ENCODE measurements around the gene QRICH2.
"Not testable (repeated sequence)": the region's sequence is repeated elsewhere in the genome, so short reads cannot be mapped to it uniquely, and the experiment has no call there.

The QRICH2 gene

GRCh38 chr17:76246080-76247066, 61.7 kb downstream of the QRICH2 start:
- no peak for DNase-seq

DNA sequence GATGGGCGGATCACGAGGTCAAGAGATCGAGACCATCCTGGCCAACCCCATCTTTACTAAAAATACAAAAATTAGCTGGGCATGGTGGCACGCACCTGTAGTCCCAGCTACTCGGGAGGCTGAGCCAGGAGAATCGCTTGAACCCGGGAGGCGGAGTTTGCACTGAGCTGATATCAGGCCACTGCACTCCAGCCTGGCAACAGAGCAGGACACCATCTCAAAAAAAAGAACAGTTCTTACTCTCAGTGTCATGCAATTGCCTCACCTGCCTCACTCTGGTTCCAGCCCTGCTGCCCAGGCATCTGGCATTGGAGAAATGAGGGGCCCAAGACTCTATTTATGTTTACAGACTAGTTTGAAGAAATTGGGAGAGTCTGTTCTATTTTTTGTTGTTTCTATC, 63.4 kb downstream of the QRICH2 start:
- DNase-seq = not testable (repeated sequence)

DNA sequence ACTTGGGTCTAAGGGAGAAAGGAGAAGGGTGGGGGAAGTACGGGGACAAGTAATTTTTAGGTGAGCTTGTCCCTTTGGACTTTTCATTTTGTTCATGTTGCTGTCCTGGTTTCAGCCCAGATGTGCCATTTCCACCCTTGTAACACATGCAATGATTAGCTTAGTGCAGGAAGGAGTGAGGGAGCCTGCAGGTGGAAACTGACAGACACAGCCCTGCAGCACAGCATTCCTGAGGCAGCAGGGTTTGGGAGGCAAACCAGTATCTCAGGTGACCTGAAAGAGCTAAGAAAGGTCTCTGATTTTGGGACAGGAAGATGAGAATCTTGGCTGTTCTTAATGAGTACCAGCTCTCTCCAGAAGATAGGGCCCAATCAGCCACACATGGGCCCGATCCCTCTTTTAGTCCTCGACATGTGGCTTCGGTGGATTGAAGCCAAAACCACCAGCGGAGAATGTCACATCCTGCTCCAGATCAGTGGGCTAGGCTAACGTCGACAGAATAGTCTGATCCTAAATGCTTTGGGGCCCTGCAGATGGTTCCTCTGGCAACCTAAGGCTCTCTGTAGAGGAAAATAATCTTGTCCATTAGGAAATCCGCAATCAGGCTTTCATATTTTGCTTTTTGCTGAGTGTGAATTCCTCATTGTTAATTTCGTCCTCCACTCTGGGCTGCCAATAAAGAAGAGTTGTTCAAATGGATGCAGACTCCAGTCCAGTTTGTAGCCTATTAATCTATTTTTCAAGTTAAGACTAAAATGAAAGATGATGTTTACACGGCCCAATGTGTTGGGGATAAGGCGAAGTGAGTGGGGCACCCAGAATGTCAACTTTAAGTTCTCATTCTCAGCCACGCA, 64.0 kb downstream of the QRICH2 start:
- no peak for DNase-seq

- DNase-seq = no peak
Measured at GRCh38 chr17:76241691-76242255, 66.3 kb downstream of the QRICH2 start.

DNA sequence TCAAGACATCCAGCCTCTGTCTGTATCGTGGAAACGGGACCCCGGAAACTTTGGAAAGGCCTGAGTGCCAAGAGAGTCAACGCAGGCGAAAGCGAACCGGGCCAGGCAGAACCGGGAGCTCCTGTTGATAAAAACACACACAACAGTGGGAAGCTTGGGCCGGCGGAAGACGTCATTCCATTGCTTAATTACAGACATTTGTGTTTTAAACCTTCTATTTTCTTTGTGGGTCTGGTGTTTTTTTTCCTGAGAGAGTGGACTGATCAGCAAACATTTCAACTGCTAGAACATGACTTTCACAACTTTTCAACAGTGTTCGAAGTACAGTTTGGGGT, 66.9 kb downstream of the QRICH2 start:
- no peak for DNase-seq

DNA sequence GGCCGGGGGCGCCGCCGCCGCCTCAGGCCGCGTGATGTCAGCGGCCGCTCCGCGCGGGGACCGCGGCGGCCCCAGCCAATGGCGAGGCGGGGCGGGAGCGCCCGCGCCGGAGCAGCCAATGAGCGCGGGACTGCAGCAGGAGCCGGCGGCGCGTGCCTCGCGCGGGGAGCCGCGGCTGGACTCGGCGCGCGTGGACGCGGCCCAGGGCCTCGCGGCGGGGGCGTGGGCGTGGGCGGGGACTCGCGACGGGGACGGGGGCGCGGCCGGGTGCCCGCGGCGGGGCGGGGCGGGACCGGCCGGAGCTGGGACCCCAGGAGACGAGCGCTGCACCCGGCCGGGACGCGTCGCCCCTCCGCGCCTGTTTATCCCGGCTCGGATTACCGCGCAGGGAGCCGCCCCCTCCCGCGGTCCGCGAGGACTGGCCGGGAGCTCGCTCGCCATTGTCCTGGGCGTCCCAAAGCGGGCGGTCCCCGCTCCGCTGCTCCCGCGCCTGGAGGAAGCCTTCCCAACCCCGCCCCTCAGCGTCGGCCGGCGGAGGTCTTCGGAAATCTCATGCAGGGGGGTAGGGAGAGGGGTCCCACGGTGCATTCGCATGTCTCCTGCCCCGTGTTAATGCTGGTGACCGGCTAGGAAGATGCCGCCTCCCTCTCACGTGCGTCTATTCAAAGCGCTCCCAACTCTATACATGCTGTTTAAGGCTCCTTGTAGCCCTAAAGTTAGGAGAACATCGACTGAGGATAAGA, 67.4 kb downstream of the QRICH2 start, which contains the start of gene RNF157:
RNF157 (minus strand) TSS at position 33 of the 743 bp plus-strand sequence. CDS start 253 bp downstream, outside the sequence.
- no peak for DNase-seq

GRCh38 chr17:76239538-76240274, 68.4 kb downstream of the QRICH2 start:
- no peak for DNase-seq

GRCh38 chr17:76238847-76239537, 69.1 kb downstream of the QRICH2 start:
- DNase-seq = no peak

- no peak for DNase-seq
Measured at GRCh38 chr17:76237859-76238313, 70.2 kb downstream of the QRICH2 start.

- DNase-seq = no peak
Measured at GRCh38 chr17:76236603-76237002, 71.5 kb downstream of the QRICH2 start.

DNA sequence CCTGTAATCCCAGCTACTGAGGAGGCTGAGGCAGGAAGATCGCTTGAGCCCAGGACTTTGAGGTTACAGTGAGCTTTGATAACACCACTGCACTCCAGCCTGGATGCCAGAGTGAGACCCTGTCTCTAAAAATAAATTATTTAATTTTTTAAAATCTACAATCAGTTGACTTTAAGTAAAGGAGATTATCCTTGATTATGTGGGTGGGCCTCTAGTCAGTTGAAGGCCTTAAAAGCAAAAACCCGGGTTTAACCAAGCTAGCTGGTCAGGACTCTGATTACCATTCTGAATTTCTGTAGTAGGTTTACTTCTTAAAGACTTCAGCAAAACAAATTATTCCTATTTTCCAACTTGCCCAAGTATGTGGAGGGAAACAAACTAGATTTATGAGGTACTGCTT, 72.2 kb downstream of the QRICH2 start:
- DNase-seq = no peak

DNA sequence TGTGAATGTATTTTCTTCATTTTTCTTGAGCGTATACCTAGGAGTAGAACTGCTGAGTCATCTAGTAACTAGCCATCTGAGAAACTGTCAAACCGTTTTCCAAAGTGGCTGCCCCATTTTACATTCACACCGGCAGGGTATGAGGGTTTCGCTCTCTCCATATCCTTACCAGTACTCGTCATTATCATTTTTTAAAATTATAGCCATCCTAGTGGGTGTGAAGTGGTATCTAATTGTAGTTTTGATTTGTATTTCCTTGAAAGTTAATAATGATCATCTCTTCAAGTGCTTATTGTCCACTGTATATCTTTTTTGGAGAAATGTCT, 73.8 kb downstream of the QRICH2 start:
- DNase-seq = no peak

- DNase-seq = no peak
Measured at GRCh38 chr17:76233588-76234353, 74.3 kb downstream of the QRICH2 start.

DNA sequence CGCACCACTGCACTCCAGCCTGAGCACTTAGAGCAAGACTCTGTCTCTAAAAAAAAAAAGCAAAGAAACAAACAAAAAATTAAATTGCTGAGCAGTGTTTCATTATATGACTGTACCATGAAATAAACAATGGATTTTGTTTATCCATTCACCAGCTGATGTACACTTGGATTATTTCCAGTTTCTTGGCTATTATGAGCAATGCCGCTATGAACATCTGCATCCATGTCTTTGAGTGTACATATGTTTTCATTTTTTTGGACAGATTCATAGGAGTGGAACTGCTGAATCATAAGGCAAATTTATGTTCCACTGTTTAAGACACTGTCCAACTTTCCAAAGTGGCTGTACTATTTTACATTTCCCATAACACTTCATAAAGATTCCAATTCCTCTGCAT, 75.7 kb downstream of the QRICH2 start:
- no peak for DNase-seq

DNA sequence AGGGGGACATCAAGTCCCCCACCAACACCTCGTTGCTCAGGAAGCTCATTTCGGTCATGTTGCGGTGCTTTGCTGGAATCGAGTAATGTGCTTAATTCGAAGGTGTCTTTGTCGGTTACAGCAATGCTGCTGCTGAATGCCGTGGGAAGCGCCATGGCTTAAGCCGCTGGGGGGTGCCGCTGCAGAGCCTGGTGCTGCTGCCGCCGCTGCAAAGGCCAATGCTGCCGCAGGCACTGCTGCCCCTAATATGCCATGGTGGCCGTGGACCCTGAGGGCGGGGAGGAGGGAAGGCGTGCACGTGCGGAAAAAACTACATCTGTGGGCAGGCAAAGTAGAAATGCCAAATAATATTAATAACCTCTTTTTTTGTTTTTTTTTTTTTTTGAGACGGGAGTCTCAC, 81.3 kb downstream of the QRICH2 start:
- DNase-seq = not testable (repeated sequence)

DNA sequence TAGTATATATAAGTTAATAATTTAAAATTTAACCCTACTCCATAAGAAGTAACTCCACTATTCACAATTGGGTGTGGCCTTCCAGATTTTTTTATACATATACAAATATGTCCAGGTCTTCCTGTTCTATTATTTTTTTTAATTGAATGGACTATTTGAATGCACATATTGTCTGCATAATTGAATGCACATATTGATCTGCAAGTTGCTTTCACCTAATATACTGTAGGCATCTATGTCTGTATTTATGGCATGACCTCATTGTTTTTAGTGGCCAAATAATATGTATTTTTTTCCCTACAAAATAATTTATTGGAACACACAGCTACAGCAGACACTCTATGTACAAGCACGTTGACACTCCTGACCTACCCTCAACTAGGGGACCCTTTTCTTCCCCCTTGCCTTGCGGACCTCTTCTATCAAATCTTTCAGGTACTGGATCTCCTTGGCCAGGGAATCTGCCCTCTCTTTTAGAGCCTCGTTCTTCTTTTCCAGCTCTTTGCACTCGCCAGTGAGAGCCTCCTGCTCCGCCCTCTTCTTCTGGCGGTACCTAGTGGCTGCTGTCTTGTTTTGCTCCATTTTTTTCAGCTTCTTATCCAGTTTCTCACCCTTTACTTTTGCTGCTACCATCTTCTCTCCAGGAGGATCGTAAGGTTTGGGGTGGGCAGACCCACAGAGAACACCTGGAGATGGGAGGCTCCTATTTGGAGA, 82.5 kb downstream of the QRICH2 start:
- DNase-seq = not testable (repeated sequence)
